ENCODE results near the gene RAMAC. TPM values are rescaled to one million over a fixed set of nuclear protein-coding genes. Genes with fewer than 3 reads are reported as not detected.

The RAMAC gene
- total RNA-seq, 1 experiment from 2014 or later = 46.5 TPM

Other genes starting within 250 kb of the RAMAC start
- gene FSD2, start 180.1 kb upstream of the RAMAC start, total RNA-seq (2014; rRNA removed; shearing (Covaris generic)) = not detected in 2 replicates
- 2.7 and 3.0 TPM in 2 replicates for gene WHAMM, start 176.6 kb upstream of the RAMAC start, total RNA-seq (2014; rRNA removed; shearing (Covaris generic))
- 8.8 and 13.4 TPM in 2 replicates for gene HOMER2, start 33.5 kb upstream of the RAMAC start, total RNA-seq (2014; rRNA removed; shearing (Covaris generic))
- gene C15orf40, start 25.4 kb downstream of the RAMAC start, total RNA-seq (2014; rRNA removed; shearing (Covaris generic)) = 25.3 and 26.6 TPM in 2 replicates
- gene BTBD1, start 81.0 kb downstream of the RAMAC start, total RNA-seq (2014; rRNA removed; shearing (Covaris generic)) = 137 and 147 TPM in 2 replicates
- 0.08 TPM in 1 of 2 replicates, not detected in the other for gene TM6SF1, start 121.4 kb downstream of the RAMAC start, total RNA-seq (2014; rRNA removed; shearing (Covaris generic))
- 31.8 and 35.7 TPM in 2 replicates for gene HDGFL3, start 221.6 kb downstream of the RAMAC start, total RNA-seq (2014; rRNA removed; shearing (Covaris generic))